Smooth muscle cell (in vitro differentiated cells): ENCODE data around the gene DNM3. TPM values are rescaled to one million over a fixed set of nuclear protein-coding genes. Genes with fewer than 3 reads are reported as not detected.

Experiments
- DNase-seq: peaks from one replicate; lab custom pipeline; 2025; ENCODE audit not compliant: unreplicated experiment; lab: John Stamatoyannopoulos, UW
- H2AFZ ChIP-seq: fragments of 200-600 bp; sonication (generic); 2 replicates; pipeline ENCODE4 v1.6.0; 2016; ENCODE audit warnings: antibody characterized with exemption, low read depth, mild to moderate bottlenecking
- H3F3A ChIP-seq: fragments of 200-600 bp; sonication (generic); 2 replicates; pipeline ENCODE4 v1.6.0; 2017; ENCODE audit warnings: antibody characterized with exemption, low read depth
- H3K27ac ChIP-seq: fragments of 200-600 bp; sonication (generic); 2 replicates; pipeline ENCODE4 v1.5.1; 2016; ENCODE audit warnings: low read depth, mild to moderate bottlenecking
- H3K27me3 ChIP-seq: fragments of 200-600 bp; sonication (generic); 2 replicates; pipeline ENCODE4 v1.6.1; 2016; ENCODE audit warnings: low read depth, mild to moderate bottlenecking
- H3K36me3 ChIP-seq: fragments of 200-600 bp; sonication (generic); 2 replicates; pipeline ENCODE4 v1.5.1; 2016; ENCODE audit warnings: low read depth
- H3K4me1 ChIP-seq: fragments of 200-600 bp; sonication (generic); 2 replicates; pipeline ENCODE4 v1.5.1; 2016; ENCODE audit warnings: low read depth
- H3K4me2 ChIP-seq: fragments of 200-600 bp; sonication (generic); 2 replicates; pipeline ENCODE4 v1.6.0; 2016; ENCODE audit warnings: mild to moderate bottlenecking
- H3K4me3 ChIP-seq: fragments of 200-600 bp; sonication (generic); 2 replicates; pipeline ENCODE4 v1.5.1; 2016; ENCODE audit warnings: mild to moderate bottlenecking
- H3K79me2 ChIP-seq: fragments of 200-600 bp; sonication (generic); 2 replicates; pipeline ENCODE4 v1.6.0; 2016; ENCODE audit warnings: low read depth, mild to moderate bottlenecking
- H3K9ac ChIP-seq: fragments of 200-600 bp; sonication (generic); 2 replicates; pipeline ENCODE4 v1.6.0; 2016; ENCODE audit warnings: low read depth
- H3K9me3 ChIP-seq: fragments of 200-600 bp; sonication (generic); replicated peaks from 2 replicates; pipeline ENCODE4 v1.5.1; 2016; ENCODE audit warnings: low read depth
- H4K20me1 ChIP-seq: fragments of 200-600 bp; sonication (generic); 2 replicates; pipeline ENCODE4 v1.6.0; 2016; ENCODE audit warnings: low read depth
- WGBS: methylation state at CpG from one replicate; pipeline ENCODE4 v1.1.7; 2016; ENCODE audit warnings: low lambda C conversion rate; 5-methylcytosine and 5-hydroxymethylcytosine counted together
- polyA plus RNA-seq: library from polyadenylated mRNA; unstranded; fragments of >200 nt; fragmentation: Nextera tagmentation; extraction: Ambion mirVana; gene quantifications from 2 replicates; pipeline ENCODE4 v1.2.1, GENCODE V29; 2016
- total RNA-seq: library from RNA; depleted of rRNA; stranded (reverse); fragments of >200 nt; gene quantifications from 2 replicates; pipeline ENCODE4 v1.2.3, GENCODE V29; 2014
- TF ChIP-seq, protein P1 (sequence below): fragments of 200-600 bp; sonication (generic); IDR thresholded peaks from 2 replicates; pipeline ENCODE4 v1.5.1; 2017; ENCODE audit warnings: borderline replicate concordance, mild to moderate bottlenecking, antibody characterized with exemption; ENCODE audit not compliant: insufficient read depth, poor library complexity, severe bottlenecking

DNM3 gene
- total and polyA plus RNA-seq, 2 experiments from 2014 or later: 1.7 to 3.0 TPM

DNA sequence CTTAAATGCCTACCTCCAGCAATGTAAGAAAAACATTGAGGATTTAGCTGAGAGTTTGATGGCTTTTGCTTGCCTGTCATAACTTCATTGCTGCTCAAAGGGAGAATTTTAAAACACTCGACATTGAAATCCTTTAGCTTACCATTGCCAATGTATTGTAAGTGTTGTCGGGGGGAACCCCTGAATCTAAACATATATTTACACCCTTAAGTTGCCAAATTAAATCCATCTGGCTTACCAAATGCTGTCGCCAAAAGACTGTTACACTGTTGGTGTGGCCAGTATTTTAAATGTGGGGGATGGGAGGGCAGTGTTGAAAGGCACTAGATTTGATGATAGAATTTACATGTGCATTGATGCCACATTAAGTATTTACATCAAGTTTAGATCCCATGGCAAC lies 554.3 kb downstream of the DNM3 start:
- Histone ChIP-seq H4K20me1 (no peaks in the 10 kb centered on the region), H3K79me2 (peaks cover 3% of the 10 kb centered on the region), H3K27me3 (no peaks in the 10 kb centered on the region), H3K9ac (no peak overlapping the region), H3K27ac (peak overlapping the region; percentile 97), H3K4me2 (no peak overlapping the region), H3K4me3 (no peak overlapping the region), H3K4me1 (peaks cover 52% of the 10 kb centered on the region), H3K9me3 (no peaks in the 10 kb centered on the region), H3K36me3 (no peaks in the 10 kb centered on the region), H2AFZ (no peak overlapping the region), H3F3A (peaks cover 34% of the 10 kb centered on the region)
- TF ChIP-seq, protein P1, sequence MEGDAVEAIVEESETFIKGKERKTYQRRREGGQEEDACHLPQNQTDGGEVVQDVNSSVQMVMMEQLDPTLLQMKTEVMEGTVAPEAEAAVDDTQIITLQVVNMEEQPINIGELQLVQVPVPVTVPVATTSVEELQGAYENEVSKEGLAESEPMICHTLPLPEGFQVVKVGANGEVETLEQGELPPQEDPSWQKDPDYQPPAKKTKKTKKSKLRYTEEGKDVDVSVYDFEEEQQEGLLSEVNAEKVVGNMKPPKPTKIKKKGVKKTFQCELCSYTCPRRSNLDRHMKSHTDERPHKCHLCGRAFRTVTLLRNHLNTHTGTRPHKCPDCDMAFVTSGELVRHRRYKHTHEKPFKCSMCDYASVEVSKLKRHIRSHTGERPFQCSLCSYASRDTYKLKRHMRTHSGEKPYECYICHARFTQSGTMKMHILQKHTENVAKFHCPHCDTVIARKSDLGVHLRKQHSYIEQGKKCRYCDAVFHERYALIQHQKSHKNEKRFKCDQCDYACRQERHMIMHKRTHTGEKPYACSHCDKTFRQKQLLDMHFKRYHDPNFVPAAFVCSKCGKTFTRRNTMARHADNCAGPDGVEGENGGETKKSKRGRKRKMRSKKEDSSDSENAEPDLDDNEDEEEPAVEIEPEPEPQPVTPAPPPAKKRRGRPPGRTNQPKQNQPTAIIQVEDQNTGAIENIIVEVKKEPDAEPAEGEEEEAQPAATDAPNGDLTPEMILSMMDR: no peak
- no peak for DNase-seq
- 96% methylated on average over 3 of the region's 3 CpGs for WGBS

DNA sequence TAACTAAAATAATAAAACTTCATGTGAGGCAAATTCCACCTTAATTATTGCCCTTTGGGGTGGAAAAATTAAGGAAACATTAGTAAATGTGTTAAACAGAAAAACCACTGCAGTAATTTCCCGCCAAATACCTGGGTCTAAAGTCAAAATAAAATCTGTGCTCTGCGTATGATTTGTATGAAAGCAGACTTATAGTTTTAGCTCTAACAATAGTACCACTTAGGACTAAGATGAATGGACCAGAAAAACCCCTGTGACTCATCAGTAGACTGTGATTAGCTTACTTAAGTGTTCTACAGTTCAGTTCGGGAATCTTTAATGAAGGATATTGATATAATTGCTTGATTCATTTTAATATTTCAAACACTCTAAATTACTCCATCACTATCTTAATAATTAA lies 555.9 kb downstream of the DNM3 start:
- H3F3A ChIP-seq: peaks cover 34% of the 10 kb centered on the region
- H3K4me1 ChIP-seq: peaks cover 46% of the 10 kb centered on the region
- H3K4me2 ChIP-seq: peak overlapping the region; percentile 67
- no peaks in the 10 kb centered on the region for H3K27me3 ChIP-seq
- H3K4me3 ChIP-seq: no peak overlapping the region
- peak overlapping the region; percentile 74 for H3K9ac ChIP-seq
- DNase-seq: no peak
- peak overlapping the region; percentile 97 for H3K27ac ChIP-seq
- 32% methylated on average over 3 of the region's 3 CpGs for WGBS
- TF ChIP-seq, protein P1: no peak
- H3K9me3 ChIP-seq: no peaks in the 10 kb centered on the region
- no peak overlapping the region for H2AFZ ChIP-seq
- H3K36me3 ChIP-seq: no peaks in the 10 kb centered on the region
- H4K20me1 ChIP-seq: no peaks in the 10 kb centered on the region
- H3K79me2 ChIP-seq: peaks cover 11% of the 10 kb centered on the region

GRCh38 chr1:172397633-172398032 lies 556.3 kb downstream of the DNM3 start:
- no peak overlapping the region for H3K4me3 ChIP-seq
- peak overlapping the region; percentile 97 for H3K27ac ChIP-seq
- H3K9ac ChIP-seq: peak overlapping the region; percentile 74
- peak overlapping the region; percentile 9 for H2AFZ ChIP-seq
- H3K4me1 ChIP-seq: peaks cover 46% of the 10 kb centered on the region
- no peaks in the 10 kb centered on the region for H4K20me1 ChIP-seq
- H3K27me3 ChIP-seq: no peaks in the 10 kb centered on the region
- H3K79me2 ChIP-seq: peaks cover 13% of the 10 kb centered on the region
- peaks cover 34% of the 10 kb centered on the region for H3F3A ChIP-seq
- TF ChIP-seq, protein P1: no peak
- 90% methylated on average over 2 of the region's 2 CpGs for WGBS
- H3K9me3 ChIP-seq: no peaks in the 10 kb centered on the region
- peak overlapping the region; percentile 67 for H3K4me2 ChIP-seq
- no peaks in the 10 kb centered on the region for H3K36me3 ChIP-seq
- no peak for DNase-seq

DNA sequence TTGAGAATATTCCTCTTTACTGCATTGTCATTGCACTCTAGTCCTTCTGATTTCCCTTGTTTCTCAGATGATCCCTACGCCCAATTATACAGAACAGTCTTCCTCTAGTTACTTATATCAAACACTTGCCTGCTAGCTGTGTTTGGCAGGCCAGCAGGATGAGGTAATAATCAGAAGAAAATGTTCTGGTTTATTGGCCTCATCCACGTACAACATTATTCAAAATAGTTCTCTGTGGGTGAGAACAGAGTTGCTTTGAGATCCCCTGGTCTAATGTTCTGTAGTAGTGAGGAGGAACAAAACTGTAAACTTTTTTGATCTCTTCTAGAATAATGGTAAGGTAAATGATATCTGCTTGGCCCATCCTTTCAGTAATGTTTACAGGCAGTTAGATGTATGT lies 556.9 kb downstream of the DNM3 start:
- H3K36me3 ChIP-seq: no peaks in the 10 kb centered on the region
- no peaks in the 10 kb centered on the region for H3K27me3 ChIP-seq
- no peak for DNase-seq
- H3K4me2 ChIP-seq: peak overlapping the region; percentile 67
- H3K27ac ChIP-seq: peak overlapping the region; percentile 97
- H3K4me1 ChIP-seq: peaks cover 46% of the 10 kb centered on the region
- H3K9ac ChIP-seq: peak overlapping the region; percentile 74
- WGBS: 41% methylated on average over 2 of the region's 2 CpGs
- peaks cover 18% of the 10 kb centered on the region for H3K79me2 ChIP-seq
- no peak overlapping the region for H3K4me3 ChIP-seq
- TF ChIP-seq, protein P1: no peak
- H2AFZ ChIP-seq: peak overlapping the region; percentile 9
- peaks cover 34% of the 10 kb centered on the region for H3F3A ChIP-seq
- H3K9me3 ChIP-seq: no peaks in the 10 kb centered on the region
- H4K20me1 ChIP-seq: no peaks in the 10 kb centered on the region
